Measurements from ENCODE around the gene UNC119B.

DNA sequence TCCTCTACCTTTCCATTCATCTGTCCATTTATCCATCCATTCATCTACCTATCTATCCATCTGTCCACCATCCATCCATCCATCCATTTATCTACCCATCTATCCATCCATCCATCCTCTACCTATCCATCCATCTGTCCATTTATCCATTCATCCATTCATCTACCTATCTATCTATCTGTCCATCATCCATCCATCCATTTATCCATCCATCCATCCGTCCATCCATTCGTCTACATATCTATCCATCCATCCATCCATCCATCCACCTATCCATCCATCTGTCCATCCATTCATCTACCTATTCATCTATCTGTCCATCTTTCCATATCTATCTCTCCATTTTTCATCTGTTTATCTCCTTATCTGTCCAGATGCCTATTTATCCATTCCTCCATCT, 48.8 kb upstream of the UNC119B start:
- TF ChIP-seq, protein P1, sequence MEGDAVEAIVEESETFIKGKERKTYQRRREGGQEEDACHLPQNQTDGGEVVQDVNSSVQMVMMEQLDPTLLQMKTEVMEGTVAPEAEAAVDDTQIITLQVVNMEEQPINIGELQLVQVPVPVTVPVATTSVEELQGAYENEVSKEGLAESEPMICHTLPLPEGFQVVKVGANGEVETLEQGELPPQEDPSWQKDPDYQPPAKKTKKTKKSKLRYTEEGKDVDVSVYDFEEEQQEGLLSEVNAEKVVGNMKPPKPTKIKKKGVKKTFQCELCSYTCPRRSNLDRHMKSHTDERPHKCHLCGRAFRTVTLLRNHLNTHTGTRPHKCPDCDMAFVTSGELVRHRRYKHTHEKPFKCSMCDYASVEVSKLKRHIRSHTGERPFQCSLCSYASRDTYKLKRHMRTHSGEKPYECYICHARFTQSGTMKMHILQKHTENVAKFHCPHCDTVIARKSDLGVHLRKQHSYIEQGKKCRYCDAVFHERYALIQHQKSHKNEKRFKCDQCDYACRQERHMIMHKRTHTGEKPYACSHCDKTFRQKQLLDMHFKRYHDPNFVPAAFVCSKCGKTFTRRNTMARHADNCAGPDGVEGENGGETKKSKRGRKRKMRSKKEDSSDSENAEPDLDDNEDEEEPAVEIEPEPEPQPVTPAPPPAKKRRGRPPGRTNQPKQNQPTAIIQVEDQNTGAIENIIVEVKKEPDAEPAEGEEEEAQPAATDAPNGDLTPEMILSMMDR (IDR thresholded peaks at IDR 0.05 in 4 of 5, conservative IDR thresholded peaks at IDR 0.05 in 1 of 5): no peak
- no peak for TF ChIP-seq POLR2A (IDR thresholded peaks at IDR 0.05)
